NCI-H774 (cell line): ENCODE data around the gene LARP1.
"Not testable (repeated sequence)": the region's sequence is repeated elsewhere in the genome, so short reads cannot be mapped to it uniquely, and the experiment has no call there.

Source experiments
- DNase-seq: peaks from one replicate; lab custom pipeline; 2025; lab: John Stamatoyannopoulos, UW

The LARP1 gene

GRCh38 chr5:154793599-154794524 lies 38.7 kb downstream of the LARP1 start:
- no peak for DNase-seq

DNA sequence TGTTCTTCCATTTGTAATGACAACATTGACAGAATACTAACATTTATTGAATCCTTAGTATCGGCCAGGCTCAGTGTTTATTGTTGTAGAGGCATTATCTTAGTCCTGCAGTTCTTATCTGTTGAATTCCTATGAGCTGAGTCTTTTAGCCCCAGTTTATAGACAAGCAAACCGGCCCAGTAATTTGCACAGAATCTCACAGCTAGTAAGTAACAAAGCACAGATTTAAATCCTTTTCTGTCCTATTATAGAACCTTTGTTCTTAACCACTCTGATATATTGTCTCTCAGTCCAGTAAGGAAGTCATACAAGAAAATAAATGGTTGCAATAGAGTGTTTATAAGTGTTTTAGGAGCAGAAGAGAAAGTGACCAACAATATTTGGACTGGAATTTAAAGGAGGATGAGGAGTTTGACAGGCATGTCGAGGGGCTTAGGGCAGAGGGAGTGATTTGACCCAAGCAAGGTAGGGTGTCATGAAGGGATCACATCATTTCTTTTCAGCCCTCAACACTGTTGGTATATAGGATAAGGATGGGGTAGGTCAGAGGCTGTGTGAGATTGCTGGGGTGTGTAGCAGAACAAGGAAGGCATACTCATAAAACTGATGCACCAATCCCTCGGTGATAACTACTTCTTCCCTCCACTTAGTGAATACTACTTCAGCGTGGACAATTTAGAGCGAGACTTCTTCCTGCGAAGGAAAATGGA lies 39.5 kb downstream of the LARP1 start:
- no peak for DNase-seq

GRCh38 chr5:154795235-154795596 lies 40.0 kb downstream of the LARP1 start:
- no peak for DNase-seq

DNA sequence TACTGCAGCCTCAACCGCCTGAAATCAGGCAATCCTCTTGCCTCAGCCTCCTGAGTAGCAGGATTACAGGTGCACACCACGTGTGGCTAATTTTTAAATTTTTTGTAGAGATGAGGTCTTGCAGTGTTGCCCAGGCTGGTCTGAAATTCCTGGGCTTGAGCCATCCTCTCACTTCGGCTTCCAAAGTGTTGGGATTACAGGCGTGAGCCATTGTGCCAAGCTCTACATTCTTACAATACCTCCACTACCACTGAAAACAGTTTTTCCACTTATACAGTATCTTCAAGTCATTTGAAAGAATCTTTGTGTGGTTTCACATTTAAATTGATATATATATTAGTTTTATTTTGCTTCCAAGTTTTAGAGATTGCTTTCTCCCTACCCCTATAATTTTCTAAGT lies 42.6 kb downstream of the LARP1 start:
- DNase-seq, result no peak

- DNase-seq, result no peak
These were observed 45.4 kb downstream of the LARP1 start for GRCh38 chr5:154800582-154800981.

- no peak for DNase-seq
These were observed 45.9 kb downstream of the LARP1 start for GRCh38 chr5:154801083-154801482.

DNA sequence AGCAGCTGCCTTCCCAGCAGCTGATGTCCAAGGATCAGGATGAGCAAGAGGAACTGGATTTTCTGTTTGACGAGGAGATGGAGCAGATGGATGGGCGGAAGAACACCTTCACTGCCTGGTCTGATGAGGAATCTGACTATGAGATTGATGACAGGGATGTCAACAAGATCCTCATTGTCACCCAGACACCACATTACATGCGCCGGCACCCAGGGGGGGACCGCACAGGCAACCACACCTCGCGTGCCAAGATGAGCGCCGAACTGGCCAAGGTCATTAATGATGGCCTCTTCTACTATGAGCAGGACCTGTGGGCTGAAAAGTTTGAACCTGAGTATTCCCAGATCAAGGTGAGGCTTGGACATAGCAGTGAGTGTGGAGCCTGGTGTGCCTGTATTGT lies 46.9 kb downstream of the LARP1 start:
- no peak for DNase-seq

DNA sequence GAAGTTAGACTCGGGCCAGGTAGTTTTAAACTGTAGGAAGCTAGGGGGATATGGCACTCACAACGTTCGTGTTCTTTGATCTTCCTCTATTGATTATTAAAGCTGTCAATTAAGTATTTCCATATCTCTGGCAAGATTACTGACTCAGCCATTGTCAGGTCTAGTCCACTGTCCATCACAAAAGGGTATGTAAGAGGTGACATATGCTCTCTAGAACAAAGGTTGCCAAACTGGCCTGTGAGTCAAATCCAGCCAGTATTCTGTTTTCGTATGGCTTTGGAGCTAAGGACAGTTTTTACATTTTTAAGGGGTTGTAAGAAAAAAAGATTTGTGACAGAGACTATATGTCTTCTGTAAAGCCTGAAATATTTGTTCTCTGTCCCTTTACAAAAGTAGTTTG lies 51.0 kb downstream of the LARP1 start:
- no peak for DNase-seq

- no peak for DNase-seq
These were observed 56.1 kb downstream of the LARP1 start for GRCh38 chr5:154811239-154811638.

DNA sequence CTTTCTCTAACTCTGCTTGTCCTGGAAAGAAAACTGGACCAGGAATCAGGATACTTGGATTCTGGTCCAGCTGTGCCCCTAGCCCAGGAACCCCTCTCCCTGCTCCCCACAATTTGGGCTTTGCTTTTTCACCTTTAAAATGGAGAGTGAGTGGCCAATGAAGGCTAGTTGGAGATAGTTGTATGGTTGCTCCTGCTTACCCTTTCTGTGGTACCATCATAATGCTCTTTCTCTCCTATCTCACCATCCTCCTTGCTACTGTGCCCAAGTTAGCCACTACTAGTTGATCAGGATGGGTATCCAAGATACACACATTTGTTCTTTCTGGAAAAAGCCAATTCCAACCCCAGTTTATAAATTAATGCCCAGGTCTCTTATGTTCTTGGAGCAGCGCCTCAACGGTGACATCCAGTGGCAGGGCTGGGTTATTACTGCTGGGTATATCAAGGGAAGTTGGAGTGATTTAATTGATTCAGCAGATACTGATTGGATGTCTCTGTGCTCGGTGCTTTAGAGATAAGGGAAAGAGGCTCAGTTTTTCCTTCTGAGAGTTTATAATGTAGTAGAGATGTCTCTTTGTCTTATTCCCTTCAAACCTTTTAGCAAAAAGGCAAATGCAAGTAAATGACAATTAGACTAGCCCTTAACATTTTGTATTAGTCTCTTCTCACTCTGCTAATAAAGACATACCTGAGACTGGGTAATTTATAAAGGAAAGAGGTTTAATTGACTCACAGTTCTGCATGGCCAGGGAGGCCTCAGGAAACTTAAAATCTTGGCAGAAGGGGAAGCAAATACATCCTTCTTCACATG lies 56.7 kb downstream of the LARP1 start:
- DNase-seq, result peak; percentile 23

GRCh38 chr5:154813158-154813557 lies 58.0 kb downstream of the LARP1 start:
- no peak for DNase-seq

DNA sequence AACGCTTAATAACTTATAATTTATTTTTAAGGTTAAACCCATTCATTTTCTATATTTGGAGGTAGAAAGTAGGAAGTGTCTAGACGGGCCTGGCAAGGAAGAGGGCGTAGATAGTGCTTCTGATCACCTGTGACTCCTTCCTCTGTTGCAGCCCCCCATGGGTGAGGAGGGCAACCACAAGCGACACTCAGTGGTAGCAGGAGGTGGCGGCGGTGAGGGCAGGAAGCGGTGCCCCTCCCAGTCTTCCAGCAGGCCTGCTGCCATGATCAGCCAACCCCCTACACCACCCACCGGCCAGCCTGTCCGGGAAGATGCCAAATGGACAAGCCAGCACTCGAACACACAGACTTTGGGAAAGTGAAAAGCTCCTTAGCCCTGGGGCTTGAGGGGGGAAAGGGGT lies 58.6 kb downstream of the LARP1 start:
- DNase-seq, result no peak

DNA sequence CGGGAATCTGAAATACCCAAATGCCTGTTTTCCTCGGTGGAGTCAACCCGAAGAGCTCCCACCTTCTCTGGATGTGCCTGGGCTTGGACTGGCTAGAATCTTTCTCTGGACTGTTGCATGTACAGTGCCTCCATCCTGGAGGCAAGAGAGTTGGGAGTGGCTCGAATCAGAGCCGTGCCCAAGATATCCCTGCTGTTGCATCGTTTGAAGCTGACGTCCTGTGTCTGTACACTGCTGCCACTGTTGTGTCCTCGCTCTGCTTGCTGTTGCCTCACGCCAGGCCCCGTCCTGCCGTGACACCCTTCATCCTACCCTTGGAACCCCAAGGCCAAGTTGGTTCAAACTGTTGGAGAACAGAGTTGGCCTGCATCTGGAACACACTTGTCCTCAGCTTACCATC lies 59.8 kb downstream of the LARP1 start:
- DNase-seq, result no peak

GRCh38 chr5:154815684-154816247 lies 60.6 kb downstream of the LARP1 start:
- no peak for DNase-seq

DNA sequence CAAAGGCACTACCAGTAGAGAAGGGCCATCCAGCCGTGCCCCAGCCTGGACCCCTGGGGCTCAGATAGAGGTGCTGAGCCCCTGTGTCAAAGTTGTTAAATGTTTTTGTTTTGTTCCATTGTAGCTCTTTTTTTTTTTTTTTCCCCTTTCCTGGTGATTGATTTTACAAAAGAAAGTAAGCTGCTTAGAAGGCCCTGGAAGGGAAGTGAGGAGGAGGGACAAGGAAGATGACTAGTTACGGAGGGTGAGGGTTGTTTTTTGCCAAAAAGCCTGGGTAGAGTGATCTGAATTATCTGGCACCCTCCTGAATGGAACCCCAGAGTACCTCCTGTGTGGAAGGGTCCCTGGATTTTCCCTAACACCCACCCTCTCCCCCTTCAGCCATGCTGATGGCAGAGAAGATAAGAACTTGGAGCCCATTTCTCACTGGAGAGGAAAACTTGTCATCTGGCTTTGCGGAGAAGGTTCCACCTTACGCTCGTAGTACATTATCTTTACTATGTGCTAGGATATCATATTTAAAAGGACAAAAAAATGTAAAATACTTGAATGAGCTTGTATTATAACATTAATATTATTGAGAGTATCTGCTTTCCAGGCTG lies 61.8 kb downstream of the LARP1 start:
- no peak for DNase-seq

- no peak for DNase-seq
These were observed 62.6 kb downstream of the LARP1 start for GRCh38 chr5:154817815-154818214.

GRCh38 chr5:154818471-154819116 lies 63.4 kb downstream of the LARP1 start:
- DNase-seq, result no peak

DNA sequence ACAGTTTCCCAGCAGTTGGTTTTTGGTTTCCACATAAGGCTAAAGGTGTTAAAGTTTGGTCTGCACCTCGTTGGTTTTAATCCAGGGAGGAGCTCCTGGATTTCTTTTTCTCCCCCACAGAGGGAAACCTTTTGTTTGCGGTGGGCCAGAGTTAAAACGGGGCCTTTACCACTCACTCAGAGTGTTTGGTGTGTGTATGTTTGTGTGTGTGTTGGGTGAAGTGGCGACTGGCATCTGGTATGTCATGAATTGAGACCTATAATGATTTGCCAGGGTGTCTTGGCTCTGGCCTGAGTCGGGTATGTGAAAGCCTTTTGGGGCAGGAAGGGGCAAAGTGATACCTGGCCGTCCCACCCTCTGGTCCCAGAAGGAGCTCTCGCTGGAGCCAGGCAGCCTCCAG lies 64.4 kb downstream of the LARP1 start:
- no peak for DNase-seq

GRCh38 chr5:154820383-154820782 lies 65.2 kb downstream of the LARP1 start:
- DNase-seq, result no peak

- DNase-seq, result not testable (repeated sequence)
These were observed 67.7 kb downstream of the LARP1 start for GRCh38 chr5:154822896-154823295.

- no peak for DNase-seq
These were observed 68.4 kb downstream of the LARP1 start for GRCh38 chr5:154823605-154824004.
